NK-92 (cell line): ENCODE results near the gene TBC1D2B.

Source experiments
- DNase-seq: peaks from one replicate; lab custom pipeline; 2025; ENCODE audit not compliant: unreplicated experiment; lab: John Stamatoyannopoulos, UW

TBC1D2B gene

GRCh38 chr15:78055919-78056713 is 21.4 kb downstream of the TBC1D2B start:
- DNase-seq = no peak

GRCh38 chr15:78054966-78055365 is 22.5 kb downstream of the TBC1D2B start:
- no peak for DNase-seq

GRCh38 chr15:78054518-78054917 is 23.0 kb downstream of the TBC1D2B start:
- DNase-seq = no peak

DNA sequence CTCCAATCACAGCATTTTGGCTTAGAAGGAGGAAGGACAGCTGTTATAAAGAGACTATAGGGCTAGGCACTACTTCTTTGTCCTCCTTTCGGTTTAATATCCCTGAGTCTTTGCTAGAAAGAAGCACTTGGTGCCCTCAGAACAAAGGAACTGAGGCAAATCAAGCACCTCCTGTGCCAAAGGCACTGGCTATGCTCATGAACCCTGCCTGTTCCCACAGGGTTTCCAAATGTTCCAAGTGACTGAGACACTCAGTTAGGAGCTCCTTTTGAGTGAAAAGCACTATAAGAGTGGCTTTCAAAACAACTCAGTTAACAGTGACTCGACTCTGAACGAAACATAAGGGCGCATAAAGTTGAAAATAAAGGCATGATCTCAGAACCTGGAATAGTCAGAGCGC is 25.0 kb downstream of the TBC1D2B start:
- no peak for DNase-seq

- no peak for DNase-seq
Measured at GRCh38 chr15:78052001-78052401, 25.5 kb downstream of the TBC1D2B start.

DNA sequence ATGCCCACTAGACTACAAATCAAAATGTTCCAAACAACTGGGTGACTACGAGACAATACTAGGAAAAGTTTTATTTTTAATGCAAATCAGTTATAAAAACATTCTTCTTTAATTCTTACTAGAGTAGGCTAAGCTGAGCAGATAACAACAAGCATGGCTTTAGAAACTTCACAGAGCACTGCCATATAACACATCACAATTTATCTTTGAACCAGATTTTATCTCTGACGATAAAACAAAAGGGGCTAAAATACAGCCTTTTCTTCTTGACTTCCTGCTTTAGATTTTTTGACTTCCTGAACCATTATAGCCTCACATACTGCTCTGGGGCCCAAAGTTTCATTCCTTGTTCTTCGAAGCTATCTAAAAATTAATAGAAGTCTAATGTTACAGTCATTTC is 25.9 kb downstream of the TBC1D2B start:
- no peak for DNase-seq

GRCh38 chr15:78050826-78051225 is 26.7 kb downstream of the TBC1D2B start:
- DNase-seq = no peak

DNA sequence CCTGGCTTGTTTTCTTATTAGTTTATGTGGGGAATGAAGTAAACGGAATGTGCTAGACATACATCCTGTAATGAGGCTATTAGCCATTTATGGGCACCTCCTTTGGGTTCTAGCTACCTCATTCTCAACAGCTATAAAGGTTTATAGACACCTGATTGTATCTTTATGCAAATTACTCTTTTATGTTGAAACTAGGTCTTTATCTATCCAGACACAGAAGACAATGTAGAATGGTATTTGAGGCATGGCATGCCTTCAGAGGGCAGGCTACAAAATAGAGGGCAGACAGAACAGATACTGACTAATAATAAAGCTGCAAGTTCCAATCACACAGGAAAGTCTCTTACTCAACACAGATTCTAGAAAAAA is 27.1 kb downstream of the TBC1D2B start:
- DNase-seq = no peak

DNA sequence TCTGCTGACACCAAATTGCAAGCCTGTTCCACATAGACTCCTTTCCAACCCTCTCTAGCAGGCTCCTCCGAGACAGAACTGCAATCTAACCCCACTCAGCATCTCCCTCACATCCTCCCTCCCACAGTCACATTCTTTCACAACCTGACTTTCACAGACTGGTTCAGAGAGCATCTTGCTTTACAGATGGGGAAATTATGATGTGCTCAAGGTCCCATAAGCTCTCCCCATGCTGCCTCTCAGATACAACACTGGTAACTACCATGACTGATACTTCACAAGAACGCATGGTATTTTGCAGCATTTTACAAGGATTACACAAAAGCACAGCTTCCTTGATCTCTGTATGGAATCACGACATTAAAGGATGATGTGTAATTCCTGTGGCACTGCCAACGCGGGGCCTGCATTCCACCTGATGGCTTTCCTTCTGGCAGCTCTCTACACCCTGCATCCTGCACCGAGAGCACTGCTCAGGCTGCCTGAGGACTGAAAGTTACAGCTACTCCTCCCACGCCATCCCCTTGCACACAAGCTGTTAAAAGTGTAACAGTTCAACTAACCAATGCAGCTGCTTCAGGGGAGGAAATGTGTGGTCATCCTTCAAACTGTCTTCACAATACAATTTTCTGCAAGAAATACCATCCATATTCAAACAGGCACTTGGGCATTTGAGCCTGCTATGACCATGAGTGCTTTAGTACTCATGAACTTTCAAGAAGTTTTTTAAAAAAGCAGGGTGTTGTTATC is 27.6 kb downstream of the TBC1D2B start:
- no peak for DNase-seq

GRCh38 chr15:78048628-78048920 is 28.9 kb downstream of the TBC1D2B start:
- DNase-seq = no peak

GRCh38 chr15:78047761-78048627 is 29.5 kb downstream of the TBC1D2B start:
- DNase-seq = no peak

DNA sequence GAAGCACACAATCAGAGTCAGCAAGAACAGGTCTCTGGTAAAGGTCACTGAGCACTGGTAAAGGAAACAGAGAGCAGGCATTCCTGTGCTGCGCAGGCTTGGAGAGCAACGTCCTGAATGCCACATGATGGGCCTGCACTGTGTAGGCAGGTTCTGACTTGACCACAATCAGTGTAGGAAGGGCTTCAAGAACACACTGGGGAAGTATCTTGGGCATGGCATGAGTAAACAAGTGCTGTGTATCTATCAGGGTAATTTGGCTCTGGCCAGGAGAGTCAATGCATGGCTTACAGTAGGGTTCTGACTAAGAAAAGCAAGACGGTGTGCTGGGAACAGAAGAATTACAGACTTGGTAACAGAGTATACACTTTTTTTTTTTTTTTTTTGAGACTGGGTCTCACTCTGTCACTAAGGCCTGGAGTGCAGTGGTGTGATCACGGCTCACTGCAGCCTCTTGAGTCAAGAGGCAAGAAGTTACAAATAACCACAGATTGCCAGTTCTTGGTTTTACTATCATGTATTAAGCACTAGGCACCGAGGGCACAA is 30.6 kb downstream of the TBC1D2B start:
- DNase-seq = no peak

GRCh38 chr15:78045189-78045588 is 32.3 kb downstream of the TBC1D2B start:
- DNase-seq = no peak

DNA sequence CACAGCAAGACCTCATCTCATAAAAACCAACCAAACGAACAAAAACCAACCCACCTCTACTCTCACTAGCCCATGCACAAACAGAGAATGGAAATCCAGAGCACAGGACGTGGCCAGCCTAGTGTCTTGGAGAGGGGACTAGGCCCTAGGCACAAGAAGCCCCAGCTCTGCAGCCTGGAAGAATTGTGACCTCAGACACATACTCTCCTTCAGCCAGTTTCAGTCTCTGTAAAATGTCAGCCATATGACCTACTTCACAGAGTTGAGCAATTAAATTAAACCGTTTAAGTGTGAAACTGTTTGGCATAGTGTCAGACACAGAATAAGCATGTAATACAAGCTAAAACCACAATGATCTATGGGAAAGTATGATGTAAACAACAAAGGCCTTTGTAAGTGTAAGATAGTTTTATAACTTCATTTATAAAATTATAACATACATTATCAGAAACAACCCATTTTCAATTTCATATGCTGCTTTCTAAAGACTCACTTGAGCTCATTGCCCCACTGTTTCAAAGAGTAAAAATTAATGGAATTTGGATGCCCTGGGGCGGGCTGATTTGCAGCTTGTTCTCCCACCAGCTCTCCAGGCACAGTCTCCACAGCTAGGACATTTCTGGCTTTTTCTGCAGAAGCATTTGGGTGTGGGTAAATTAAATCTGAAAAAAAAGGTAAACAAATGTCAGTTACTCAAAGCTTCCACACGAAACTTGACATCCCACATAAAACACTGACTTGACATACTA is 32.9 kb downstream of the TBC1D2B start:
- DNase-seq = no peak

DNA sequence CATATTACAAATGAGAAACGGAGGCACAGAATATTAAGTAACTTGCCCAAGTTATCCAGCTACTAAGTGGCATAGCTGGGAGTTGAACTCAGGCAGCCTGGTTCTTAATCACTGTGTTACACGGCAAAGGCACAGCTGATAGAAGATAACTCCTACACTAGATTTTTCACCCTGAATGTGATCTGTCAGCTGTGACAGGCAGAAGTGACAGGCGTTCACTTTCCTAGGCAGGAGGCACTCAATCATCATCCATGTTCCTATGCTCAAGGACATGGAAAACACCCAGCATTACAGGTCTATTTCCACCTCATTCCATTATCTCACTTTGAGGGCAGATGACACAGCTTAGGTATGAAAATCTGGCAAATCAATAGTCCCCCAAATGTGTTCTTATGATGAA is 35.6 kb downstream of the TBC1D2B start:
- DNase-seq = no peak

DNA sequence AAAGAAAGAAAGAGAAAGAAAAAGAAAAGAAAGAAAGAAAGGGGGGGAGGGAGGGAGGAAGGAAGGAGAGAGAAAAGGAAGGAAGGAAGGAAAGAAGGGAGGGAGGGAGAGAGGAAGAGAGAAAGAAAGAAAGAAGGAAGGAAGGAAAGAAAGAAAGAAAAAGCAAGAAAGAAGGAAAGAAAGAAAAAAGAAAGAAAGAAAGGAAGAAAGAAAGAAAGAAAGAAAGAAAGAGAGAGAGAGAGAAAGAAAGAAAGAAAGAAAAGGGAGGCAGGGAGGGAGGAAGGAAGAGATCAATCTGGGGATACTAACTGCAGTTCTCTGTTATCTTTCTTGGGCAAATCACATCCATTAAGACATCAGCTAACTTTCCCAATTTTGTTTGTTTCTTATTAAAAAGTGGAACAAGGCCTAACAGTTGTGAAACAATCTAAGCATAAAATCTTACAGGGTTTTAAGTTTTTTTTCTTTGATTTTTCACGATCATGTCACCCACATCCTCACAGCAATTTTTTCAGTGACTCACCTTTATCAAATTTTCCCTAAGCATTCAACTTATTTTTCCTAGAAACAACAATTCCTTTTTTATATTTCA is 36.8 kb downstream of the TBC1D2B start:
- DNase-seq = no peak

DNA sequence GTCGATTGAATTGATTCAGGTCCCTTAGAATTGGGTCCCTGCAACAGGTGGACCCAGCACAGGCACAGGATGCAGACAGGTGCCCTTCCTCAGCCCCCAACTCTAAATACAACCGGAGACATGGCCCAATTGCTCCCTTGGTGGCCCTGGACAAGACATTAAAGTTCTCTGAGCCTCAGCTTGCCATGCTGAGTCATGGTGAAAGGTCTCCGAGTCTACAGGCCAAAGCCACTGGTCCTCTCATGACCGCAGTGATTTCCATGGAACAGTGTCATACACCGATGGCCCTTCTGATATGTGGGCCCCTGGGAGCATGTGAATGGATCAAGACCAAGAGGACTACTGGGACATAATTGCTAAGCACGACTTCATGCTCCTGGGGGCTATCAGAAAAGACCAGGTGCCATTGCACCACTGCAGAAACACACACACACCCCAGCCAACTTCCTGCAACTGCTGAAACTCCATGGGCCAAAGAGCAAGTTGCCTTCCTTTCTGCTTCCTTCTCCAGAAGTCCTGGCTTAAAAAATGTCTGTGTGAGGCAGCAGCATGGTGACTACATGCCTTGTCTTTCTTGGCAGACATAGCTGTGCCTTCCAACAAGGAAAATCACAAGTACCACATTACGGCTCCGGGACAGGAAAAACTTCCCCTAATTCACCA is 38.8 kb downstream of the TBC1D2B start:
- no peak for DNase-seq

DNA sequence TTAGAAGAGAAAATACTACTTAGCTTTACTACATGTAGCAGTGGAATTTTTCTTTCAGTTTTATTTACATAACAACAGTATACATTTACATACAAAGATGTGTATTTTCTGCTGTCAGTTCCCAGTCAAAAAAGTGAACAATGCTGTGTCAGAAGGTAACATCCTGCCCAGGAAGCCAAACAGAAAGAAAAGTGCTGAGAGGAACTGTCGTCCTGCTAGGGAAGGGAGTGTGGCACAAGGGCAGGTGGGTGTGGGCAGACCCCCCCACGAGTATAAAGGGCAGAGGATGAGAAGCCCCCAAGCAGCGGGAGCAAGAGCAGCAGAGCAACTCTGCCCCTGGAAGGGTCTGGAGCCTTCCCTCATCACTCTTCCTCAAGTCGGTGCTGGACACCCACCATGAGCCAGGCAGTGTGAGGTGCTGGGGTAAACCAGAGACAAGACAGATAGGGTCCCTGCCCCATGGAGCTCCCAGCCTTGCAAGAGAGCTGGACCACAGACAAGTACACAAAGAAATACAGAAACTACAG is 39.7 kb downstream of the TBC1D2B start:
- no peak for DNase-seq

DNA sequence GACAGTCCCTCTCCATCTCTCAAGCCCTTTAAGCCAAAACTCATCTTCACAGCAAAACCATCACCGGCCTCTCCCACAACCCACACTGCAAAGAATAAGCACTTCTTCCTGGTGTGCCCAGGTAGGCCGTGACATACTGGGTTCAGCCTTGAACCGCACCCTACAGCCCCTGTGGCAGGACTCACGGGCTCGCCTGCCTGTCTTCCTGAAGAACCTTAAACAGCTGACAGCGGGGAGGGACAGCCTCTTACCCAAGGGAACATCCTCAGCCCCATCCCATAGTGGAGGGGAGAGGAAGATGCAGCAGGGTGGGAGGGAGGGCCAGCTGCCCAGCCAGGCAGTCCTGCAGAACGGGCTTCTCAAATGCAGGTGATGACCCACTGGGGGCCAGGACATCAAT is 40.2 kb downstream of the TBC1D2B start:
- DNase-seq = no peak
